ENCODE measurements around the gene BLCAP. TPM values are rescaled to one million over a fixed set of nuclear protein-coding genes. Genes with fewer than 3 reads are reported as not detected.

BLCAP gene
- total and polyA plus RNA-seq, 4 donors, result 12.6 to 72.0 (median 49.2) TPM

DNA sequence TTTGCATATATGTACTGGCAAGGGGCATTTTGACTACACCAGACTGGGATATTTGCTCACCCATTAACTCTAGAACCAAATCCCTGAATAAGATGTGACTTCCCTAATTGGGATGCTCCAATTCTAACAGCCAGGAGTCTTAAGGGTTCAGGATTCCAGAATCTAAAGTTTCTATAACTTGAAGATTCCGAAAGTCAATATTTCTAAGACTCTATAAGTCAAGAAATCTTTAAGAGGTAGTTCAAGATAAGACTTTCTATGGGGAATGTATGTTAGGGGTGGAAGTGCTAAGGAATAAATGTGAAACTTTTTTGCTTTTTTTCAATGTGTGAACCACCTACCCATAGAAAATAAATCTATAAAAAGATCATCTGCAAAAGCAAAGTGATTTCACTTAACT, 42.7 kb upstream of the BLCAP start:
- TF ChIP-seq RXRA (IDR thresholded peaks at IDR 0.05), result no peak
- TF ChIP-seq JUND (IDR thresholded peaks at IDR 0.05), result no peak
- TF ChIP-seq HNF4A (conservative IDR thresholded peaks at IDR 0.05), result no peak
- no peak for TF ChIP-seq GABPA (IDR thresholded peaks at IDR 0.05 in 1 of 2, conservative IDR thresholded peaks at IDR 0.05 in 1 of 2)
- H3K27me3 ChIP-seq (ENCODE audit: control insufficient read depth in 4 of 4, insufficient read depth in 4 of 4, low read length in 3 of 4), result peaks cover 0 to 5% (median under 1%) of the 10 kb centered on the region in 4 donors
- WGBS, result 81% methylated on average over 1 of the region's 1 CpG

GRCh38 chr20:37567671-37568588, 40.3 kb upstream of the BLCAP start:
- WGBS, result 12% methylated on average over 13 of the region's 13 CpGs
- peaks cover 0 to 3% (median 0%) of the 10 kb centered on the region in 4 donors for H3K36me3 ChIP-seq (ENCODE audit: control insufficient read depth in 4 of 4, insufficient read depth in 3 of 4, low read depth in 1 of 4, low read length in 3 of 4)
- H3K27me3 ChIP-seq (ENCODE audit: control insufficient read depth in 4 of 4, insufficient read depth in 4 of 4, low read length in 3 of 4), result peaks cover 0 to 3% (median 0%) of the 10 kb centered on the region in 4 donors
- H3K4me3 ChIP-seq (ENCODE audit: low read depth in 1 of 3, low read length in 3 of 3), result no peak overlapping the region
- peaks cover 0 to 3% (median 0%) of the 10 kb centered on the region in 4 donors for H3K4me1 ChIP-seq (ENCODE audit: control insufficient read depth in 4 of 4, insufficient read depth in 4 of 4, low read length in 3 of 4)
- H3K9me3 ChIP-seq (ENCODE audit: control insufficient read depth in 4 of 4, low read length in 3 of 4), result no peaks in the 10 kb centered on the region
- TF ChIP-seq ATF3 (IDR thresholded peaks at IDR 0.05) (no peak), FOXA2 (IDR thresholded peaks at IDR 0.05) (no peak), RXRA (IDR thresholded peaks at IDR 0.05) (no peak), TAF1 (conservative IDR thresholded peaks at IDR 0.05) (no peak), NR2F2 (IDR thresholded peaks at IDR 0.05) (no peak)
- DNase-seq (ENCODE audit: low spot score), result no peak
- H3K27ac ChIP-seq (ENCODE audit: low read depth in 1 of 2, low read length in 2 of 2), result no peak overlapping the region
- H3K9ac ChIP-seq (ENCODE audit: low read depth in 1 of 2, low read length in 2 of 2), result no peak overlapping the region

More for the DNA sequence above, 42.7 kb upstream of the BLCAP start:
- H3K4me1 ChIP-seq (ENCODE audit: control insufficient read depth in 4 of 4, insufficient read depth in 4 of 4, low read length in 3 of 4), result no peaks in the 10 kb centered on the region
- H3K9me3 ChIP-seq (ENCODE audit: control insufficient read depth in 4 of 4, low read length in 3 of 4), result no peaks in the 10 kb centered on the region
- no peak overlapping the region for H3K4me3 ChIP-seq (ENCODE audit: low read depth in 1 of 3, low read length in 3 of 3)
- DNase-seq (ENCODE audit: low spot score), result no peak
- no peak overlapping the region for H3K9ac ChIP-seq (ENCODE audit: low read depth in 1 of 2, low read length in 2 of 2)
- H3K36me3 ChIP-seq (ENCODE audit: control insufficient read depth in 4 of 4, insufficient read depth in 3 of 4, low read depth in 1 of 4, low read length in 3 of 4), result no peaks in the 10 kb centered on the region
- H3K27ac ChIP-seq (ENCODE audit: low read depth in 1 of 2, low read length in 2 of 2), result no peak overlapping the region

DNA sequence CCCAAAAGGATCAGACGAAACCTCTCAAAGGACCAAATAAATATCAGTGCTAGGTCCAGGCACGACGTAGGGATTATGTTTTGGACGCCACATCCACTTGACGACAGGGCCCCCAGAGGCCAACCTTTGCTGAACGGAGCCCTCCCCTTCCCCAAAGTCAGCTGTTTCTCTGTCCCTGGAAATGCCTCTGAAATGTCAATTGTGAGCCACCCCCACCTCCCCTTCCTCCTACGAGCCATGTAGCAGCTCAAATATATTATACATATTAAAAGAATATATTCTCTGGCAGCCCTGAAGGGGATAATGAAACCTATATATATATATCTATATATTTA, 39.6 kb upstream of the BLCAP start:
- H3K27ac ChIP-seq (ENCODE audit: low read depth in 1 of 2, low read length in 2 of 2), result no peak overlapping the region

More for the DNA sequence above, 39.6 kb upstream of the BLCAP start:
- no peak overlapping the region for H3K4me3 ChIP-seq (ENCODE audit: low read depth in 1 of 3, low read length in 3 of 3)
- no peak overlapping the region for H3K9ac ChIP-seq (ENCODE audit: low read depth in 1 of 2, low read length in 2 of 2)
- H3K9me3 ChIP-seq (ENCODE audit: control insufficient read depth in 4 of 4, low read length in 3 of 4), result no peaks in the 10 kb centered on the region
- H3K4me1 ChIP-seq (ENCODE audit: control insufficient read depth in 4 of 4, insufficient read depth in 4 of 4, low read length in 3 of 4), result peaks cover 0 to 3% (median 0%) of the 10 kb centered on the region in 4 donors
- H3K27me3 ChIP-seq (ENCODE audit: control insufficient read depth in 4 of 4, insufficient read depth in 4 of 4, low read length in 3 of 4), result peaks cover 0 to 3% (median 0%) of the 10 kb centered on the region in 4 donors
- DNase-seq (ENCODE audit: low spot score), result no peak
- H3K36me3 ChIP-seq (ENCODE audit: control insufficient read depth in 4 of 4, insufficient read depth in 3 of 4, low read depth in 1 of 4, low read length in 3 of 4), result peaks cover 0 to 3% (median 0%) of the 10 kb centered on the region in 4 donors
- TF ChIP-seq MAX (IDR thresholded peaks at IDR 0.05) (no peak), YY1 (IDR thresholded peaks at IDR 0.05) (no peak), JUND (IDR thresholded peaks at IDR 0.05) (no peak), RXRA (IDR thresholded peaks at IDR 0.05) (no peak), SP1 (IDR thresholded peaks at IDR 0.05) (no peak), FOXA2 (IDR thresholded peaks at IDR 0.05) (no peak), TAF1 (conservative IDR thresholded peaks at IDR 0.05) (no peak), GABPA (IDR thresholded peaks at IDR 0.05 in 1 of 2, conservative IDR thresholded peaks at IDR 0.05 in 1 of 2) (no peak), NR2F2 (IDR thresholded peaks at IDR 0.05) (no peak), REST (IDR thresholded peaks at IDR 0.05) (no peak), FOXA1 (IDR thresholded peaks at IDR 0.05) (no peak)
- TF ChIP-seq, protein P1, sequence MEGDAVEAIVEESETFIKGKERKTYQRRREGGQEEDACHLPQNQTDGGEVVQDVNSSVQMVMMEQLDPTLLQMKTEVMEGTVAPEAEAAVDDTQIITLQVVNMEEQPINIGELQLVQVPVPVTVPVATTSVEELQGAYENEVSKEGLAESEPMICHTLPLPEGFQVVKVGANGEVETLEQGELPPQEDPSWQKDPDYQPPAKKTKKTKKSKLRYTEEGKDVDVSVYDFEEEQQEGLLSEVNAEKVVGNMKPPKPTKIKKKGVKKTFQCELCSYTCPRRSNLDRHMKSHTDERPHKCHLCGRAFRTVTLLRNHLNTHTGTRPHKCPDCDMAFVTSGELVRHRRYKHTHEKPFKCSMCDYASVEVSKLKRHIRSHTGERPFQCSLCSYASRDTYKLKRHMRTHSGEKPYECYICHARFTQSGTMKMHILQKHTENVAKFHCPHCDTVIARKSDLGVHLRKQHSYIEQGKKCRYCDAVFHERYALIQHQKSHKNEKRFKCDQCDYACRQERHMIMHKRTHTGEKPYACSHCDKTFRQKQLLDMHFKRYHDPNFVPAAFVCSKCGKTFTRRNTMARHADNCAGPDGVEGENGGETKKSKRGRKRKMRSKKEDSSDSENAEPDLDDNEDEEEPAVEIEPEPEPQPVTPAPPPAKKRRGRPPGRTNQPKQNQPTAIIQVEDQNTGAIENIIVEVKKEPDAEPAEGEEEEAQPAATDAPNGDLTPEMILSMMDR (IDR thresholded peaks at IDR 0.05; ENCODE audit: low read depth, low read length, missing input control), result no peak
- WGBS, result 38% methylated on average over 7 of the region's 7 CpGs

Data from liver (tissue), 9 donors.